Activated naive CD8-positive, alpha-beta T cell treated with anti-CD3 and anti-CD28 coated beads for 36 hours (primary cell): Measurements from ENCODE around the gene RTP5. TPM values are rescaled to one million over a fixed set of nuclear protein-coding genes. Genes with fewer than 3 reads are reported as not detected.

Experiments used
- DNase-seq: peaks from one replicate; pipeline ENCODE4 v3.0.0; 2021
- H3K27ac Mint-ChIP-seq: one replicate; pipeline ENCODE4 v1.8.0; 2022; ENCODE audit warnings: mild to moderate bottlenecking, moderate library complexity, mixed read lengths
- H3K27me3 Mint-ChIP-seq: one replicate; pipeline ENCODE4 v1.8.0; 2022; ENCODE audit warnings: mild to moderate bottlenecking, mixed read lengths
- H3K36me3 Mint-ChIP-seq: one replicate; pipeline ENCODE4 v1.8.0; 2021; ENCODE audit warnings: mild to moderate bottlenecking, mixed read lengths
- H3K4me1 Mint-ChIP-seq: one replicate; pipeline ENCODE4 v1.8.0; 2021; ENCODE audit warnings: mixed read lengths
- H3K4me3 Mint-ChIP-seq: one replicate; pipeline ENCODE4 v1.8.0; 2022; ENCODE audit warnings: mild to moderate bottlenecking, moderate library complexity, mixed read lengths
- H3K9me3 Mint-ChIP-seq: one replicate; pipeline ENCODE4 v1.8.0; 2022; ENCODE audit warnings: mixed read lengths
- total RNA-seq, 2 experiments: library from RNA; stranded (reverse); gene quantifications; one replicate each; pipeline ENCODE4 v1.2.3, GENCODE V29; 2021

The RTP5 gene
- total RNA-seq, 2 experiments from 2014 or later, result 0.20 TPM; not detected in 1

DNA sequence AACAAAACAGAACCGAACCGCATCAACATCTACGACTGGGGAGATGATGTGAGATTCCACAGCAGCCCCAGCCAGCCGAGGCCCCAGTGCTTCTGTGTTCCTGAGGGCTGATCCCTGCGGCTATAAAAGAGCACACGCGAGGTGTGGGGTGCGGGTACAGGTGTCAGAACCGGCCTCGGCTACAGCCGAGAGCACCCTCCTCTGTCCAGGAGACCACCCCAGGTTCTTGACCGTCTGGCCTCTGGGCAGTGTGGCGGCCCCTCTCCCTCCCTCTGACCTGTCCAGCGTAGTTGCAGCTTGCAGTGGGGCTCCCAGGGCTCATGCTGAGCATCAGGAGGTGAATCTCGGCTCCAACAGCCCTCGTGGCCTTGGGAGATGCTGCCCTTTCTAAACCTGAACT lies 23.7 kb downstream of the RTP5 start:
- H3K27ac Mint-ChIP-seq, result no peak overlapping the region
- DNase-seq, result no peak
- peaks cover 3% of the 10 kb centered on the region for H3K4me1 Mint-ChIP-seq
- H3K9me3 Mint-ChIP-seq, result peaks cover 4% of the 10 kb centered on the region
- H3K4me3 Mint-ChIP-seq, result no peak overlapping the region
- H3K36me3 Mint-ChIP-seq, result peaks cover 31% of the 10 kb centered on the region
- H3K27me3 Mint-ChIP-seq, result peaks cover 4% of the 10 kb centered on the region

DNA sequence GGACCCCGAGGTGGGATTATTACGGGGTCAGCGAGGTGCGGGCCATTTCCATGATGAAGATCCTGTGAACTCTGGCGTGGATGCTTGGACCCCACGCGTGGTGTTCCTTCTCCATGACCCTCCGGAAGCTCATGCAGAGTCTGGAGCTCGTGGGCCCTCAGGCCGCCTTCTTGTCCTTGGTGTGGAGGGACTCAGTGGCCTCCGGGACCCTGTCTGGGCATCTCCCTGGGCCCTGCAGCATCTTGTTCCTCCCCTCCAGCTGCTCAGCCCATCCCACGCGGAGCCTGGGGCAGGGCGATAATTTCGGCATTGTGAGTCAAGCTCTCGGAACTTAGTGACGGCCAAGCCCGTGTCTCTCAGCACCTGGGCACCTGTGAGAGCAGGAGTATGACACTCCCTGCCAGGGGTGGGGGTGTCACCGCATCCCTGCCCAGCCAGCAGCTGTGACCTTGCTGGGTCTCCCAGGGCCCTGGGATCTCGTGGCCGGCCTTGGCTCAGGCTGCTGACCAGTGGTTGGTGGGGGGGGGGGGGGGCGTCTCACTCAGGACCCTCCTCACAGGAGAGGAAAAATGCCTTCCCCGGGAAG lies 24.6 kb downstream of the RTP5 start:
- Mint-ChIP-seq H3K4me1 (peaks cover 3% of the 10 kb centered on the region), H3K4me3 (no peak overlapping the region), H3K36me3 (peaks cover 25% of the 10 kb centered on the region), H3K27ac (no peak overlapping the region), H3K27me3 (peaks cover 4% of the 10 kb centered on the region), H3K9me3 (peaks cover 4% of the 10 kb centered on the region)
- DNase-seq, result no peak

DNA sequence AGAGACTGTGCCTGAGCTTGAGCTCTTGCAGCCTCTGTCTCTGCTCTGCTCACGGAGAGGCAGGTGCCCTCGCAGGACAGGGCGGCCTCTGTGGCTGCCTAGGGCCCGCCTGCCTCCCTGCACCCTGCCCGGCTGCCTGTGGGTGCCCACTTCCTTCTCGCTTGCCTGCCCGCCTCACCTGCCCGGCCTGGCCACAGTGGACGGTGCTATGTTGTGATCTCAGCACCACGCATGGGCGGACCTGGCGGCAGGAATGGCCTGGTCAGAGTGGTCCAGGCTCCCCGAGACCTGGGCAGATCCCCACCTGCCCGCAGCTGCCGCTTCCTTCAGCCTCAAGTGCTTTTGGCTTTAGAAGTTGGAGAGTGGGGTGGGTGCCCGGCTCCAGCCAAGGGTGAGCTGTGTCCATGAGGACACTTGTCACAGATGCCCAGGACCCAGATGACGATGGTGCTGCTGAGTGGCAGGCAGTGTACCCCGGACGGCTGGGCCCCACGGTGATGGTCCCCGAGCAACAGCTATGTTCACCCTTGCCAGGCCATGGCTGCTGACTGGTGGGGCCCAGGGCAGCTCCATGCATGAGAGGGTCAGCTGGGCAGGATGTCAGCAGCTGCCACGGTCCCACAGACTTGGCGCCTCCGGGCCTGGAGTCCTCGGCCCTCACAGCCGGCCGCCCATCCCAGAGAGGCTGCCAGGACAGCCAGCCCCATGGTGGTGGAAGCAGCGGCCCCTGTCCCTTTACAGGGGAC lies 25.3 kb downstream of the RTP5 start:
- Mint-ChIP-seq H3K4me3 (no peak overlapping the region), H3K36me3 (peaks cover 19% of the 10 kb centered on the region), H3K27me3 (peaks cover 4% of the 10 kb centered on the region), H3K9me3 (peaks cover 4% of the 10 kb centered on the region), H3K27ac (no peak overlapping the region), H3K4me1 (peaks cover 3% of the 10 kb centered on the region)
- DNase-seq, result no peak

DNA sequence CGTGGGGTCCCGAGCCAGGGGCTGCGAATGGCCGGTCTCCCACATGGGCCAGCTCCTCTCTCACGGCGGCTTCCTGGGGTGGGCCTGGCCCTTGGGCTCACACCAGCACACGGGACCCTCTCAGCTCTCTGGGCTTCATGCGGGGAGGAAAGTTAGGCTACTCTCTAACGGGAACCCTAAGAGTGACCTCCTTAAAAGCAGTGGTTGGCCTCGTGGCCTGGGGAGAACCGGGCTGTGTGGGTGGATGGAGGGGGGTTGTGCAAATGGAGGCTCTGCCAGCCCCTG lies 25.8 kb downstream of the RTP5 start:
- peaks cover 4% of the 10 kb centered on the region for H3K9me3 Mint-ChIP-seq
- no peak overlapping the region for H3K4me3 Mint-ChIP-seq
- no peak for DNase-seq
- H3K36me3 Mint-ChIP-seq, result peaks cover 15% of the 10 kb centered on the region
- H3K27ac Mint-ChIP-seq, result no peak overlapping the region
- peaks cover 3% of the 10 kb centered on the region for H3K4me1 Mint-ChIP-seq
- H3K27me3 Mint-ChIP-seq, result peaks cover 4% of the 10 kb centered on the region

DNA sequence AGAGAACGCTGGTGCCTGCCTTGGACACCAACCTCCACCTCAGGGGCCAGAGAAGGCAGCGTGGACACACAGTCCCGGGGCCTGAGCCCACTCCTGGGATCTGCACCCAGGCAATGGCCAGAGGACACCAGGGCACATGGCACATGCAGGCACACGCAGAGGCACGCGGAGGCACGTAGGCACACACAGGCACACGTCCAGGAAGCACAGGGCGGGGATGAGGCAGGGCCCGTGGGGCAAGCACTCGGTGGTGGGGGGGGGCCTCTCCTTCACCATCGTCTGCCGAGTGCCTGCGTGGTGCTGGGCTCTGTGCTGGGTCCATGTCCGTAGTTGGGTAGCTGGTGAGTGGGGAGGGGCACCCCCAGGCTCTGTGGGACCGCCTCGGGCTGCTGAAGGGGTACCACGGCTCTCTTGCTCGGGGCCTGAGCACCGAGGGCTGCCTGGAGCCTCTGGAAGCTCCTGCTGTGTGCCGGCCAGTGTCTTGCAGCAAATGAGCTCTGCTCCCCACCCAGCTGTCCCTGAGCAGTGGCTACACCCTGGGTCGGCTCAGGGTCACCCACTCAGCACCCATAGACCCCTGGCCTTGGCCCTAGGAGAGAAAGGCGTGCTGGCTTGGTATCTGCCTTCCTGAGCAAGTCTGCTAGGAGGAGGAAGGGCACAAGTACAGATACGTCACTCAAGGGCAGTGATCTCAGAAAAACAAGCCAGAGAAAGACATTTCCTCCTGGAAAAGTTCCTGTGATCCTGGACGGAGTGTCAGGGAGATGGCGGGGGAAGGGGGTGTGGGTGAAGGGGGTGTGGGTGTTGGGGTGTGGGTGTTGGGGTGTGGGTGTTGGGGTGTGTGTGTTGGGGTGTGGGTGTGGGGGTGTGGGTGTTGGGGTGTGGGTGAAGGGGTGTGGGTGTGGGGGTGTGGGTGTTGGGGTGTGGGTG lies 26.4 kb downstream of the RTP5 start:
- Mint-ChIP-seq H3K4me3 (peak overlapping the region; percentile 70), H3K4me1 (peaks cover 3% of the 10 kb centered on the region), H3K36me3 (peaks cover 15% of the 10 kb centered on the region), H3K9me3 (peaks cover 4% of the 10 kb centered on the region), H3K27ac (peak overlapping the region; percentile 89), H3K27me3 (peaks cover 4% of the 10 kb centered on the region)
- DNase-seq, result no peak

DNA sequence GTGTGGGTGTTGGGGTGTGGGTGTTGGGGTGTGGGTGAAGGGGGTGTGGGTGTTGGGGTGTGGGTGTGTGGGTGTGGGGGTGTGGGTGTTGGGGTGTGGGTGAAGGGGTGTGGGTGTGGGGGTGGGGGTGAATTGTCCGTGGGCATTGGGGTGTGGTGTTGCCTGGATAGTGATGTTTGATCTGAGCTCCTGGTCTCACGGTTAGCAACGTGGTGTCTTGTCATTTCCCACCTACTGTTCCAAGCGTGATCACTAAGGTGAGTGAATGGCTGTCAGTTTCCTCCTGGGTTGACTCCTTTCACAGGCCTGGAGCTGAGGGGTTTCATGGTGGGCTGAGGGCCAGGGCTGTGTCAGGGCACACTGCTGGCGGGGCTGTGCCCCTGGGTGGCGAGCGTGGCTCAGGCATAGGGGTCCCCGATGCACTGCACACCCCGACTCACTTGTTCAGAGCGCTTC lies 27.2 kb downstream of the RTP5 start:
- DNase-seq, result no peak
- peaks cover 3% of the 10 kb centered on the region for H3K4me1 Mint-ChIP-seq
- peak overlapping the region; percentile 56 for H3K27ac Mint-ChIP-seq
- H3K9me3 Mint-ChIP-seq, result peaks cover 4% of the 10 kb centered on the region
- peak overlapping the region; percentile 4 for H3K4me3 Mint-ChIP-seq
- H3K36me3 Mint-ChIP-seq, result peaks cover 16% of the 10 kb centered on the region
- H3K27me3 Mint-ChIP-seq, result peaks cover 4% of the 10 kb centered on the region

DNA sequence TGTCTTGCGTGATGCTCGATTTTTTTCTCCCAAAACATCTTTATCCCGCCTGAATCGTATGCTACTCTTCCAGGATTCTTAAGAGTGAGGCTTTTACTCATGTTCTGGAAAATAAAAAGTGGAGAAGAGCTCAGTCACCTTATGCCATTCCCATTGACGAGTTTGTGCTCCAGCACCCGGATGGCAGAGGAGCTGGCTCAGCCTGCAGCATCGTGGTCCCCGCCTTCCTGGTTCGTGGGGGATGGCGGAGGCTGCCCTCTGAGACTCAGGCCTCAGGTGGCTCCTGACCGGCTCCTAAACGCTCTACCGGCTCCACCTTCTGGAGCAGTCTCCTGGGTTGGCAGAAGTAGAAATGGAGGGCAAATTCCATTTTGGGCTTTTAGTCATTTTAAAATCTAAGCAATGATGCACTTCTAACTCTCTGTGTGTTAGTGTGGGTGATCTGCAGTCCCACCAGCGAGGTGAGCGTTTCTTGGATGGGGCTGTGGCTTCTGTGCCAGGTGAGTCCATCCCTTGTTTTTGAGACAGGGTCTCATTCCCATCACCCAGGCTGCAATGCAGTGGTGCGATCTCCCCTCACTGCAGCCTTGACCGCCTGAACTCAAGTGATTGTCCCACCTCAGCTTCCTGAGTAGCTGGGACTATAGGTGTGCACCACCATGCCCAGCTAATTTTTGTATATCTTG lies 27.8 kb downstream of the RTP5 start:
- Mint-ChIP-seq H3K4me1 (peaks cover 3% of the 10 kb centered on the region), H3K36me3 (peaks cover 18% of the 10 kb centered on the region), H3K27ac (peak overlapping the region; percentile 56), H3K4me3 (no peak overlapping the region), H3K9me3 (peaks cover 4% of the 10 kb centered on the region), H3K27me3 (peaks cover 4% of the 10 kb centered on the region)
- DNase-seq, result no peak

DNA sequence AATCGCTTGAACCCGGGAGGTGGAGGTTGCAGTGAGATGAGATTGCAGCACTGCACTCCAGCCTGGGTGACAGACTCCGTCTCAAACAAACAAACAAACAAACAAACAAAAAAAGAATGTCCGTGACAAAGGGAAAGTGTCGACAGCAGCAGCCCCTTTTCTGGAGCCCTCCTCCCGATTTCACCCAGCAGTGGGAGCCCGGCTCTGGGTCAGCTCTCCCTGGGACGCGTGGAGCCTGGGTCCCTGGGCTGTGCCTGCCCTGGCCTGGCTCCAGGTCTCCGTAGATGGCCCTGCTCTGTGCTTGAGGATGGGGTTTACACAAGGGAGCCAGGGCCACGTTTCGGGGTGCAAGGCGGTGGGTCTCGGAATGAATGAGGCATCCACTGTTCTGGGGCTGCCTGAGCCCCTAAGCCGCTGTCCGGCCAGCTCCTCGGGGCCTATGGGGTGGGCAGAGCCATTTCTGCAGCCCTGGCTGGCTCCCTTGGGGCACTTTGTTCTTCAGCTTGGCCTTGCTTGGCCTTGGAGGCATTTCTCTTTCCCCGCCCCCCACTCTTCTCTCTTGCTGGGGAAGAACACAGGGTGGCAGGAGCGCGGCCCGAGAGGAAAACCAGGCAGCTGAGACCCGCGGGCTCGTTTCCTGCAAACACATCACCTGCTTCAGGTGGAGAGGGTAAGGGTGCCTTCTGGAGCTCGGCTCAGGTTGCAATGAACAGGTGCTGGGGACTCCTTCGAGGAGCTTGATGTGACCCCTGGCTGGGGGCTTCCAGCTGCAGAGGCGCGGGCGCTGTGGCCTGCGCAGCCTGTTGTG lies 29.1 kb downstream of the RTP5 start:
- H3K36me3 Mint-ChIP-seq, result peaks cover 18% of the 10 kb centered on the region
- no peak for DNase-seq
- no peak overlapping the region for H3K27ac Mint-ChIP-seq
- peaks cover 4% of the 10 kb centered on the region for H3K9me3 Mint-ChIP-seq
- H3K4me3 Mint-ChIP-seq, result no peak overlapping the region
- H3K27me3 Mint-ChIP-seq, result peaks cover 4% of the 10 kb centered on the region
- H3K4me1 Mint-ChIP-seq, result peaks cover 3% of the 10 kb centered on the region

DNA sequence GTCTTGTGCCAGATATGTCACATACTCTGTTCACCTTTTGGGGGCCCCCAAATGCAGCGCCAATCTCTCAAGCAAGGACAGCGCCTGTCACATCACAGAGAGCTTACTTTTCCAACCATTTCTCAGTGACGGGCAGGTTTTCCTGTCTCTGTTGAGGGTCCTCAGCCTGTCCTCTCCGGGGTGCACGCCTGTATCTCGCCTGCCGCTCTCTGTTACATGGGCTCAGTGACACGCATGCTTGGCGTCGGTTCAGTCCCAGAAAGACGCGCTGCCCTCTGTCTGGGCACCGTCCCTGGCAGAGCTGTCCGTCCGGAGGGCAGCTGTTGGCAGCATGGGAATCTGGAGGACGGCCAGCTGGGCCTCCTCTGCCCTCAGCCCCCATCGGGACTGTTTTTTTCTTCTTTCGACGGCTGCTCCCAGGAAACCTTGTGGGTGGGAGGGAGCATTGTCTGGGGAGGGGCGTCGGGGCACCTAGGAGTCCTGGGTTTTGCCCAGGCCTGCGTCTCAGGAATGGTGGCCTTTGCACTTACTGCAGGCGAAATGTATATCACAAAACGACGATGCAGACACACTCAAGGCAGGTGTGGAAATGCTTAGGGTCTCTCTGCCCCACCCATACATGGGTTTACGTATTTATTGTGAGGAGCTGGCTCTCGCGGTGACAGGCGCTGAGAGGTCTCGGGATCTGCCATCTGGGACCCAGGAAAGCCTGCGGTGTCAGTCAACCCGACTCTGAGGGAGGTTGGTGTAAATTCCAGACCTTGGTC lies 30.9 kb downstream of the RTP5 start:
- H3K9me3 Mint-ChIP-seq, result peaks cover 4% of the 10 kb centered on the region
- no peak overlapping the region for H3K27ac Mint-ChIP-seq
- H3K4me1 Mint-ChIP-seq, result peaks cover 3% of the 10 kb centered on the region
- no peak for DNase-seq
- H3K27me3 Mint-ChIP-seq, result peaks cover 4% of the 10 kb centered on the region
- peaks cover 18% of the 10 kb centered on the region for H3K36me3 Mint-ChIP-seq
- no peak overlapping the region for H3K4me3 Mint-ChIP-seq

DNA sequence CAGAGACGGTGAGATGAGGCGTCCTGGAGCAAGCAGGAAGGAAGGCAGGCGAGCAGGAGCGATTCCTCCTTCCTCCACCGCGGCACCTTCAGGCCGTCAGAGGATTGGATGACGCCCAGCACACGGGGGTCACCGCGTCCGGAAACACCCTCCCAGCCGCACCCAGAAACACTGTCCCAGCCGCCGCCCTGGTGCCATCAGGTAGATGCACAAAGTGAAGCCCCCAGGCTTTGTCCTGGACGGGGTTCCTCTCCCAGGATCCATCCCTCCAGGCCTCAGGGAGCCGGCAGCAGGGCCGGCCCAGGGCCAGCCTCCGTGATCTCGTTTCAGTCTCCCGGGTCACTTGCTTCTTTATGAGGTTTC lies 31.5 kb downstream of the RTP5 start:
- no peak overlapping the region for H3K4me3 Mint-ChIP-seq
- peaks cover 4% of the 10 kb centered on the region for H3K27me3 Mint-ChIP-seq
- H3K27ac Mint-ChIP-seq, result no peak overlapping the region
- H3K4me1 Mint-ChIP-seq, result peaks cover 3% of the 10 kb centered on the region
- no peak for DNase-seq
- H3K36me3 Mint-ChIP-seq, result peaks cover 15% of the 10 kb centered on the region
- H3K9me3 Mint-ChIP-seq, result peaks cover 4% of the 10 kb centered on the region

DNA sequence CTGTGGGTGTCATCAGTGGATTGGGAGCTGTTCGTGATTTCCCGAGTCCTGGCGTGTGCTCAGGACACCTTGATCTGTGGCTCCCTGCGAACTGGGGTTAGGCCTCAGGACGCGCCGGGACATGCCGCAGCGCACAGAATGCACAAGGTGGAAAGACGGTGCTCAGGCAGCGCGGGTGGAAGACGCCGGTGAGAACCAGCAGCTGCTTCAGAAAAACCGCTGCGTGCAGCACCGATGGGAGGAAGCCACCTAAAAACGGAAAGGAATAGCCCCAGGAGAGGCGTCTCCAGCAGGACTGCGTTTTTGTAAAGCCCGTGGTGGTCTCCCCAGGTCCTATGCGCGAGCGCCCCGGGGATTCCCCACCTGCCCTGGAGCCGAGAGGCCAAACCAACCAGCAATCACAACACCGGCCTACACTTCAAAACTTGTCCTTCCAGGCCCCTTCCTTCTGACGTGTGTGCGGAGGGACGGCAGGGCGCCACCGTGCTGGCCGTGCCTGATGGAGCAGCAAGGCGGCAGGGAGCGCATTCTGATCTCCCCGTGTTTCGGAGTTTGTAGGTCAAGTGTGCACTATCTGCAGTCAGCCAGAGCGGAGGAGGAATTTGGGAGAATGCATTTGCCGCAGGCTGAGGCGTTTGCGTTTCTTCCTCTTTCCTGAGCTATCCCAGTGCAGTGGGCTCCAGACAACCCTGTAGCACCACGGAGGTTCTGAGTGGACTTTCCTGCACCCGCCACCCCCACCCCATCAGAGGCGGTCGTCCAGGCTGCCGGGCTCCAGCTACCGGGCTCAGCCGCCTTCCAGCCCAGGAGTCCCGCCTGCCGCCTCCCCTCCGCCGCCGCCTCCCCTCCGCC lies 32.2 kb downstream of the RTP5 start:
- no peak for DNase-seq
- Mint-ChIP-seq H3K4me3 (no peak overlapping the region), H3K4me1 (no peaks in the 10 kb centered on the region), H3K9me3 (peaks cover 1% of the 10 kb centered on the region), H3K27ac (no peak overlapping the region), H3K36me3 (peaks cover 12% of the 10 kb centered on the region), H3K27me3 (no peaks in the 10 kb centered on the region)

DNA sequence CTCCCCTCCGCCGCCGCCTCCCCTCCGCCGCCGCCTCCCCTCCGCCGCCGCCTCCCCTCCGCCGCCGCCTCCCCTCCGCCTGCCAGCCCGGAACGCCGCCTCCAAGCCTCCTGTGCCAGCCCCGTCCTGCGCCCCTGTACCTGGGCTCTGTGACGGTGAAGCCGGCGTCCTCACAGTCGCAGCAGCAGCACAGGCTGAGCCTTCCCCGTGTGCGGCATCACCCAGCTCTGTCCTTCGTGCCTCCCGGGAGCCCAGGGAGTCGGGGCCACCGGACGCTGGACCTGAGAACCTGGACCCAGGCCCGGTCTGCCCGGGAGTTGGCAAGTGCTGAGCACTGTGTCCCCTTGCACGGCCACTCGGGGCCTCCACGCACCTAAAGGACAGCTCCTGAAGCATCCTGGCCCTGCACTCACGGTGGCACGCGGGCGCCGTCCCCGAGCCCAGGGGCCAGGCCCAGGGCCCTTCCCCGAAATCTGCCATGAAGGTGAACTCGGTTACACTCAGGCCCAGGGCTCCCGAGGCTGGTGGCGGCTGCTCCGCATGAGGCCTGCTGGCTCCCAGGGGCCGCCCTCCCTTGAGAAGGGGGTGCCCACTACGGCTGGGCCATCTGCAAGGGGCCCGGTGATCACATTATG lies 32.9 kb downstream of the RTP5 start:
- no peak overlapping the region for H3K27ac Mint-ChIP-seq
- no peak overlapping the region for H3K4me3 Mint-ChIP-seq
- peaks cover 6% of the 10 kb centered on the region for H3K36me3 Mint-ChIP-seq
- no peaks in the 10 kb centered on the region for H3K27me3 Mint-ChIP-seq
- DNase-seq, result no peak
- H3K9me3 Mint-ChIP-seq, result no peaks in the 10 kb centered on the region
- no peaks in the 10 kb centered on the region for H3K4me1 Mint-ChIP-seq
